Measurements from ENCODE around the gene TEX48.

TEX48 gene

DNA sequence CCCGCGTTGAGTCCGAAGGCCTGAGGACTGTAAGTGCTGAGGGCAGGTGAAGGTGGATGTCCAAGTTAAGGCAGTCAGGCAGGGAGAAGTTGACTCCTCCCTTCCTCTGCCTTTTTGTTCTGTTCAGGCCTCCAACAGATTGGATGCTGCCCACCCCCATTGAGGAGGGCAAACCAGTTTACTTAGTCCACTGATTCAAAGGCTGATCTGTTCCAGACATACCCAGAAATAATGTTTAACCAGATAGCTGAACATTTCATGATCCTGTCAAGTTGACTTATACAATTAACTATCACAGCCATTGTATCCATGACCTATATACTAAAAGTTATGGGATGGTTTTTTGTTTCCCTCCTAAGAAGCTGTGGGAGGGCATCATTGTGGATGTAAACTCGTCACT lies 8.3 kb upstream of the TEX48 start:
- Mint-ChIP-seq H3K4me1 (peaks cover 36% of the 10 kb centered on the region), H3K27ac (ENCODE audit: low read depth) (peak overlapping the region; percentile 85), H3K36me3 (ENCODE audit: insufficient read depth) (peaks cover 3% of the 10 kb centered on the region), H3K9me3 (no peaks in the 10 kb centered on the region), H3K27me3 (no peaks in the 10 kb centered on the region), H3K4me3 (no peak overlapping the region)
- DNase-seq (ENCODE audit: low spot score in 2 of 2) (no peak), ATAC-seq (replicated peaks; ENCODE audit: extremely low read depth, poor library complexity, severe bottlenecking) (no peak)

- Mint-ChIP-seq H3K9me3 (no peaks in the 10 kb centered on the region), H3K36me3 (ENCODE audit: insufficient read depth) (peaks cover 3% of the 10 kb centered on the region), H3K27ac (ENCODE audit: low read depth) (peak overlapping the region; percentile 85), H3K27me3 (no peaks in the 10 kb centered on the region), H3K4me3 (no peak overlapping the region), H3K4me1 (peaks cover 35% of the 10 kb centered on the region)
- ATAC-seq (replicated peaks; ENCODE audit: extremely low read depth, poor library complexity, severe bottlenecking) (no peak), DNase-seq (ENCODE audit: low spot score in 2 of 2) (no peak)
Measured at GRCh38 chr9:114689813-114690212, 7.8 kb upstream of the TEX48 start.

GRCh38 chr9:114688909-114689610 lies 7.1 kb upstream of the TEX48 start:
- no peak overlapping the region for H3K4me3 Mint-ChIP-seq
- peak overlapping the region; percentile 85 for H3K27ac Mint-ChIP-seq (ENCODE audit: low read depth)
- ATAC-seq (replicated peaks; ENCODE audit: extremely low read depth, poor library complexity, severe bottlenecking) = no peak
- peaks cover 29% of the 10 kb centered on the region for H3K4me1 Mint-ChIP-seq
- no peaks in the 10 kb centered on the region for H3K9me3 Mint-ChIP-seq
- peaks cover 3% of the 10 kb centered on the region for H3K36me3 Mint-ChIP-seq (ENCODE audit: insufficient read depth)
- H3K27me3 Mint-ChIP-seq = no peaks in the 10 kb centered on the region
- no peak for DNase-seq (ENCODE audit: low spot score in 2 of 2)

DNA sequence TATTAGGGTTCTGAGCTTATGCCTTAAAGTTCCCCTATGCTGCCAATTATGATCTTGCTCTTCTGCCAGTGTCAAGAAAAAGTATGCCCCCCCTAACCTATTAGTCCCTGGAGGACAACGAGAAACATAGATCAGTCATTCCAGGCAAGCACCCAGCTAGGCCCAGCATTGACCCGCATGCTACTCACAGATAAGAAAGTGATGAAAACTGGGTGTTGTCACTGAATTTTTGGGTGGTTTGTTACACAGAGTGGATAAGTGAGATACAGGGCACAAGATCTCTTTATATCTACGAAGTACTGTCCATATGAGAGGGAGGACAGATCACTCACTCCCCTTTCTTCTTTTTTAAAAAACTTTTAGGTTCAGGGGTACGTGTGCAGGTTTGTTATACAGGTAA lies 6.4 kb upstream of the TEX48 start:
- peaks cover 29% of the 10 kb centered on the region for H3K4me1 Mint-ChIP-seq
- H3K9me3 Mint-ChIP-seq = no peaks in the 10 kb centered on the region
- H3K27ac Mint-ChIP-seq (ENCODE audit: low read depth) = no peak overlapping the region
- DNase-seq (ENCODE audit: low spot score in 2 of 2) = no peak
- H3K27me3 Mint-ChIP-seq = no peaks in the 10 kb centered on the region
- no peak overlapping the region for H3K4me3 Mint-ChIP-seq
- ATAC-seq (replicated peaks; ENCODE audit: extremely low read depth, poor library complexity, severe bottlenecking) = no peak
- H3K36me3 Mint-ChIP-seq (ENCODE audit: insufficient read depth) = peaks cover 3% of the 10 kb centered on the region

DNA sequence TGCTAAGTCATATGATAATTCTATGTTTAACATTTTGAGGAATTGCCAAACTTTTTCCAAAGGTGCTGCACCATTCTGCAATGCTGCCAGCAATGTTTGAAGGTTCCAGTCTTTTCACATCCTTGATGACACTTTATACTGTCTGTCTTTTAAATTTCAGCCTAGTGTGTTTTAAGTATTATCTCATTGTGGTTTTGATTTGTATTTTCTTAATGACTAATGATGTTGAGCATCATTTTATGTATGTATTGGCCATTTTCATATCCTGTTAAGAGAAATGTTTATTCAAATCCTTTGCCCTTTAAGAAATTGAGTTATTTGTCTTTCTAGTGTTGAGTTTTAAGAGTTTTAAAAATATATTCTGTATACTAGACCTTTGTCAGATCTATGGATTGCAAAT lies 5.0 kb upstream of the TEX48 start:
- DNase-seq (ENCODE audit: low spot score in 2 of 2) (no peak), ATAC-seq (replicated peaks; ENCODE audit: extremely low read depth, poor library complexity, severe bottlenecking) (no peak)
- Mint-ChIP-seq H3K9me3 (no peaks in the 10 kb centered on the region), H3K4me3 (no peak overlapping the region), H3K4me1 (peaks cover 29% of the 10 kb centered on the region), H3K36me3 (ENCODE audit: insufficient read depth) (no peaks in the 10 kb centered on the region), H3K27me3 (no peaks in the 10 kb centered on the region), H3K27ac (ENCODE audit: low read depth) (no peak overlapping the region)

GRCh38 chr9:114685951-114686350 lies 4.0 kb upstream of the TEX48 start:
- Mint-ChIP-seq H3K27ac (ENCODE audit: low read depth) (no peak overlapping the region), H3K27me3 (no peaks in the 10 kb centered on the region), H3K4me3 (no peak overlapping the region), H3K36me3 (ENCODE audit: insufficient read depth) (peaks cover 2% of the 10 kb centered on the region), H3K9me3 (no peaks in the 10 kb centered on the region), H3K4me1 (peaks cover 28% of the 10 kb centered on the region)
- DNase-seq (ENCODE audit: low spot score in 2 of 2) (no peak), ATAC-seq (replicated peaks; ENCODE audit: extremely low read depth, poor library complexity, severe bottlenecking) (no peak)

DNA sequence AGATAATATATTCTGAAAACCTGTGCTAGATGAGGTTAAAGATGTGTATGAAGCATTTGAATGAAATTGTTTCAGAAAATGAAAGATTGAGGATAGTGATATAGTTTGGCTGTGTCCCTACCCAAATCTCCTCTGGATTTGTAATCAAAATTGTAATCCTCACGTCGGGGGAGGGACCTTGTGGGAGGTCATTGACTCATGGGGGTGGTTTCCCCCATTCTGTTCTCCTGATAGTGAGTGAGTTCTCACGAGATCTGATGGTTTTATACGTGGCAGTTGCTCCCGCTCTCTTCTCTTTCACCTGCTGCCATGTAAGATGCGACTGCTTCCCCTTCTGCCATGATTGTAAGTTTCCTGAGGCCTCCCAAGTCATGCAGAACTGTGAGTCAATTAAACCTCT lies 2.0 kb upstream of the TEX48 start:
- no peak overlapping the region for H3K4me3 Mint-ChIP-seq
- H3K27ac Mint-ChIP-seq (ENCODE audit: low read depth) = no peak overlapping the region
- H3K36me3 Mint-ChIP-seq (ENCODE audit: insufficient read depth) = peaks cover 2% of the 10 kb centered on the region
- no peak for ATAC-seq (replicated peaks; ENCODE audit: extremely low read depth, poor library complexity, severe bottlenecking)
- H3K9me3 Mint-ChIP-seq = no peaks in the 10 kb centered on the region
- no peaks in the 10 kb centered on the region for H3K27me3 Mint-ChIP-seq
- no peak for DNase-seq (ENCODE audit: low spot score in 2 of 2)
- H3K4me1 Mint-ChIP-seq = peaks cover 15% of the 10 kb centered on the region

GRCh38 chr9:114682846-114683245 lies 854 bp upstream of the TEX48 start:
- Mint-ChIP-seq H3K36me3 (ENCODE audit: insufficient read depth) (peaks cover 2% of the 10 kb centered on the region), H3K27ac (ENCODE audit: low read depth) (no peak overlapping the region), H3K4me3 (no peak overlapping the region), H3K4me1 (peaks cover 15% of the 10 kb centered on the region), H3K9me3 (no peaks in the 10 kb centered on the region), H3K27me3 (no peaks in the 10 kb centered on the region)
- DNase-seq (ENCODE audit: low spot score in 2 of 2) (no peak), ATAC-seq (replicated peaks; ENCODE audit: extremely low read depth, poor library complexity, severe bottlenecking) (no peak)

- H3K27ac Mint-ChIP-seq (ENCODE audit: low read depth) = no peak overlapping the region
- DNase-seq (ENCODE audit: low spot score in 2 of 2) = no peak
- no peak overlapping the region for H3K4me3 Mint-ChIP-seq
- H3K27me3 Mint-ChIP-seq = no peaks in the 10 kb centered on the region
- no peak for ATAC-seq (replicated peaks; ENCODE audit: extremely low read depth, poor library complexity, severe bottlenecking)
- peaks cover 8% of the 10 kb centered on the region for H3K4me1 Mint-ChIP-seq
- no peaks in the 10 kb centered on the region for H3K9me3 Mint-ChIP-seq
- peaks cover 2% of the 10 kb centered on the region for H3K36me3 Mint-ChIP-seq (ENCODE audit: insufficient read depth)
Measured at GRCh38 chr9:114680259-114681001, 1.6 kb downstream of the TEX48 start.

GRCh38 chr9:114678795-114679194 lies 3.2 kb downstream of the TEX48 start:
- ATAC-seq (replicated peaks; ENCODE audit: extremely low read depth, poor library complexity, severe bottlenecking) (no peak), DNase-seq (ENCODE audit: low spot score in 2 of 2) (no peak)
- Mint-ChIP-seq H3K27ac (ENCODE audit: low read depth) (no peak overlapping the region), H3K9me3 (no peaks in the 10 kb centered on the region), H3K4me3 (no peak overlapping the region), H3K27me3 (no peaks in the 10 kb centered on the region), H3K4me1 (peaks cover 8% of the 10 kb centered on the region), H3K36me3 (ENCODE audit: insufficient read depth) (peaks cover 2% of the 10 kb centered on the region)

GRCh38 chr9:114678130-114678529 lies 3.9 kb downstream of the TEX48 start:
- Mint-ChIP-seq H3K36me3 (ENCODE audit: insufficient read depth) (peaks cover 2% of the 10 kb centered on the region), H3K4me1 (peaks cover 8% of the 10 kb centered on the region)

DNA sequence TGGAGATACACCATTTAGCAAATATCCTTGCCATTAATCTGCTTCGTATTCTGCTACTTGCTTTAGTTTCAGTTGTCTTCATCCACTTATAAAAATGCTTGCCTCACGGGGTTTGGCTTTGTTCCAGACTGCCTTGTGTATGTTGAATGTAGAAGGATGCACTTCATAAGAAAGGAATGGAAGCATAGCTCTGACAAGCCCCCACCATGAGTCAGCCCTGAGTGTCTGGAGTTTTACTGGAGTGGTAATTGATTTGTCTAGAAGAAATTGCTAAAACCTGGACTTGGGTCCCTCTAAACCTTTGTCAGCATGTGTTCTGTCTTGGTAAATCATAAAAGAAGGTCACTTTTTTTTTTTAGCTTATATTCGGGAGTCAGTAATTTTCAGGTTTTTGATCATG lies 4.6 kb downstream of the TEX48 start:
- ATAC-seq (replicated peaks; ENCODE audit: extremely low read depth, poor library complexity, severe bottlenecking) (no peak), DNase-seq (ENCODE audit: low spot score in 2 of 2) (no peak)
- H3K4me3 Mint-ChIP-seq = no peak overlapping the region
- H3K9me3 Mint-ChIP-seq = no peaks in the 10 kb centered on the region
- H3K27ac Mint-ChIP-seq (ENCODE audit: low read depth) = no peak overlapping the region
- H3K36me3 Mint-ChIP-seq (ENCODE audit: insufficient read depth) = peaks cover 2% of the 10 kb centered on the region
- peaks cover 8% of the 10 kb centered on the region for H3K4me1 Mint-ChIP-seq
- H3K27me3 Mint-ChIP-seq = no peaks in the 10 kb centered on the region

More at GRCh38 chr9:114678130-114678529, 3.9 kb downstream of the TEX48 start:
- no peak for ATAC-seq (replicated peaks; ENCODE audit: extremely low read depth, poor library complexity, severe bottlenecking)
- no peaks in the 10 kb centered on the region for H3K9me3 Mint-ChIP-seq
- no peaks in the 10 kb centered on the region for H3K27me3 Mint-ChIP-seq
- DNase-seq (ENCODE audit: low spot score in 2 of 2) = no peak
- no peak overlapping the region for H3K27ac Mint-ChIP-seq (ENCODE audit: low read depth)
- no peak overlapping the region for H3K4me3 Mint-ChIP-seq

DNA sequence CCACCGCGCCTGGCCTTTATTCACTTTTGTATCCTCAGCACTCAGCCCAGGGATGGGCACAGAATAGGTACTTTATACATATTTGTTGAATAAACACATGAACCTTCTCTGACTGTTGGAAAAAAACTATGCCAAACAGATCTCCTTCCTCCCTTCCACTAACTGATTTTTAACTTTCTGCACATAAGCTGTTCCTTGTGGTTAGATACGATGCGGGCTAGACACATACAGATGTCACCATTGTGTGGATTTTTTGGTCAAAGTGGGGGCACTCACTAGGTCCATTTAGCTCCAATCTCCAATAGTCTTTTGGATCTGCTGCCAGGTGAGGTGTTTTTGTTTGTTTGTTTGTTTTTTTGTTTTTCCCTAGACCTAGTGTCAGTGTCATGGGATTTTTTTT lies 5.1 kb downstream of the TEX48 start:
- DNase-seq (ENCODE audit: low spot score in 2 of 2) = no peak

More for the DNA sequence above, 5.1 kb downstream of the TEX48 start:
- H3K27me3 Mint-ChIP-seq = no peaks in the 10 kb centered on the region
- ATAC-seq (replicated peaks; ENCODE audit: extremely low read depth, poor library complexity, severe bottlenecking) = no peak
- peaks cover 2% of the 10 kb centered on the region for H3K36me3 Mint-ChIP-seq (ENCODE audit: insufficient read depth)
- H3K27ac Mint-ChIP-seq (ENCODE audit: low read depth) = no peak overlapping the region
- no peak overlapping the region for H3K4me3 Mint-ChIP-seq
- no peaks in the 10 kb centered on the region for H3K9me3 Mint-ChIP-seq
- peaks cover 8% of the 10 kb centered on the region for H3K4me1 Mint-ChIP-seq

Data from central memory CD8-positive, alpha-beta T cell (primary cell).